CD4-positive, alpha-beta T cell treated with Interleukin-15 for 4 hours (primary cell): ENCODE data around the gene SRGAP2.
"Not testable (repeated sequence)": the region's sequence is repeated elsewhere in the genome, so short reads cannot be mapped to it uniquely, and the experiment has no call there.

Experiments
- DNase-seq: peaks from one replicate; pipeline ENCODE4 v3.0.0-alpha.2; 2020; ENCODE audit warnings: low spot score

Gene SRGAP2

GRCh38 chr1:206250953-206251681, 47.8 kb downstream of the SRGAP2 start:
- DNase-seq = not testable (repeated sequence)

- not testable (repeated sequence) for DNase-seq
These were observed 49.5 kb downstream of the SRGAP2 start for GRCh38 chr1:206252680-206253335.
